Right renal pelvis (tissue), 4 donors: ENCODE measurements around the gene PRKN. TPM values are rescaled to one million over a fixed set of nuclear protein-coding genes. Genes with fewer than 3 reads are reported as not detected.
A peak's percentile ranks its signal among the peaks of the same experiment; 100 is the strongest.

Experiments
- DNase-seq, 4 donors: peaks; one replicate each; pipeline ENCODE4 v3.0.0-alpha.2; 2013; ENCODE audit warnings: low read depth in 4 of 4, low spot score in 3 of 4, missing footprints in 1 of 4
- polyA plus RNA-seq, 4 donors: library from polyadenylated mRNA; unstranded; fragments of 120-200 nt; gene quantifications; one replicate each; pipeline ENCODE4 v1.2.1, GENCODE V29; 2013; ENCODE audit not compliant: insufficient read length in 4 of 4

The PRKN gene
- polyA plus RNA-seq = 10 to 100 TPM in 2 of 4 donors, 1 to 10 TPM in 2; 8.7 to 12.4 (median 10.8) TPM

DNA sequence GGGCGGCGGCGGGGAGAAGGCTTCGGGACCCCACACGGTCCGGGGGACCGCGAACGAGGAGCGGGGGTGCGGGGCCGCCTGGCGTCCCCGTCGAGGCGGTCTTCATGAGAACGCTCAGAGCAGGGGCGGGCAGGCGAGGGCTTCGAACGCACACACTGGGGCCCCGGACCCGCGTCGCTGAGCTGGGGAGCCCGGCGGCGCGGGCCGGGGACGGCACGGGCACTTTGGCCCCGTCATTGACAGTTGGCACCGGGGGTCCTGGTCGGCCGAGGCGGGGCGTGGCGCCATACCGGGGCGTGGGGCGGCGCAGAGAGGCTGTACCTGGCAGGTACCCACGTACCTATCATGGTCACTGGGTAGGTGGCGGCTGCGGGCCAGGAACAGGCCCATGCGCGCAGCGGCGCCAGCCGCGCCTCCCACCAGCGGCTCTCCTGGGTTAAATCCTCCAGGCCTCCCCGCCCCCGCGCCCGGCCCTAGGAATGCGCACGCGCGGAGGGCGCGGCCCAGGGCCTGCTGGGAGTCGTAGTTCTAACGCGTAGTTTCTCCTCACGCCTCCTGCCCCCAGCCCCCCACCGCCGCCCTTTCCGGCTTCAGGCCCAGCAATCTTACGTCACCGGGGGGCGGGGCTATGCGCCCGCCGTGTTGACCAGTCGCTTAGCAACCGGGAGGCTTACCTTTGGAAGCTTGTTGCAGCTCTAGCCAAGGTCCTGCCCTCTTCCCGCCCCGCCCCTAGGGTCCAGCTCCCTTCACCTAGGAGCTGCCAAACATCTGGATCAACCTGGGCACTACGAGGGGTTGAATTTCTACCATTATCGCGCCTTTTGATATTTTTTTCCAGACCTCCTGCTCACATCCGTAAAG lies at the start of gene PRKN, which contains the start of gene PACRG:
TSS of gene PRKN (minus strand) at position 445 of the 861 bp plus-strand sequence.
TSS of gene PACRG (plus strand) at position 653 of the 861 bp plus-strand sequence.
- DNase-seq = peak; percentile 98 to 99 (median 98)

DNA sequence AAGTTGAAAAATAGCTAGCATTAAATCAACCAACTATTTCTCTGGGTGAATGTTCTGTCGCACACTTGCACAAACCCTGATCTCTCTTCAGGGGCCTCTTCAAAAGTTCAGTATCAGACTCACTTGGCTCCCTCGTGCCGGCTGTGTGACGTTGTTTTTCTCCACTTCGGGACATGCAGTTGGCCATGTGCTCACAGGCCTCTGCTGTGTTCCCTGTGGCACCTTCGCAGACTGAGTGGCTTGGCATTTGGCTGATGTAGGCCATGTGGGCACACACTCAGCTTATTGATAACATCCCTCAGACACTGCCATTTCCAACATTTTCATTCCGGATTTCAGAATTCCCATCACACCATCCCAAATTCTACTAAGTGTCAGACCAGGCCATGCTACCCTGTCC lies 49.5 kb upstream of the PRKN start:
- DNase-seq = no peak

DNA sequence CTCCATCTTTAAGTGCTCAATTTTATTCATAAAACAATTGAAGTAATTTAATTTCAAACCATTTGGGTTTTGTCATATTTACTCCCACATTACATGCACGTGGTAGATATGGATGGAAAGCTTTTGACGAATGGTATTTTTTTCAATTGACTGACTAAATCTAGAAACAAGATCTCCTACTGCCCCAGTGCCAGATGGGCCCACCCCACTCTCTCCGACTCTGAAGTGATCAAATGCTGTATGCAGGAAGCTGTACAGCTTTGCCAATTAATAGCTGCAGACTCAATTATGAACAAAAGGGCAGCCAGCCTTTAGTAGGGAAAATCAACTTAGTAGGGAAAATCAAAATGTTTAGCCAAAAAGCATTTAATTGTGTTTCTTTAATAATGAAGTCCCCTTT lies 46.4 kb upstream of the PRKN start:
- no peak for DNase-seq

- no peak for DNase-seq
These were observed 44.9 kb upstream of the PRKN start for GRCh38 chr6:162772466-162772865.

GRCh38 chr6:162770955-162771354 lies 43.4 kb upstream of the PRKN start:
- no peak for DNase-seq

DNA sequence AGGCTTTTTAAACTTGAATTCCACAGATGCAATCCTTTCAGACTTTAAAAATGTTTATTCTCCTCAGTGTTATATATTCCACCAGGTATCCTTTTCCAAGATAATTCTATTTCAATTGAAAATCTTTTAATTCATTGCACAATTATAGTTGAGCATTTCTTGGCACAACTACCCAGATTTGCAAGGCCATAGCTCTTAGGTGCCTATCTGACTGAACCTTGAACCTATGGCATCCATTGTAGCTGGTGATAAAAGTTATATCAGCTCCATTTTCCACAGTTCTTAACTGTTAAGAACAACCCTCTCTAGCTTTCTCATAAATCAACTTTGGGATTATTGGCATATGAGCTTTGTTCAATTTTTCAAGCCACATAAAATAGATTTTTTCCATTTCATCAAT lies 42.6 kb upstream of the PRKN start:
- no peak for DNase-seq

DNA sequence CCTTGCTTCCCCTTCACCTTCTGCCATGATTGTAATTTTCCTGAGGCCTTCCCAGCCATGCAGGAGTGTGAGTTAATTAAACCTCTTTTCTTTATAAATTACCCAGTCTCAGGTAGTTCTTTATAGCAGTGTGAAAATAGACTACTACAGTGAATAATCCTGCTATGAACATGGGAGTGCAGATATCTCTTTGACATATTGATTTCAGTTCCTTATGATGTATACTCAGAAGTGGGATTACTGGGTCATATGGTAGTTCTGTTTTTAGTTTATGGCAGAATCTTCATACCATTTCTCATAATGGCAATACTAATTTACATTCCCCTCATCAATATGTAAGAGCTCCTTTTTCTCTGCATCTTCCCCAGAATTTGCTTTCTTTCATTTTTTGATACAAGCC lies 26.2 kb upstream of the PRKN start:
- DNase-seq = no peak

DNA sequence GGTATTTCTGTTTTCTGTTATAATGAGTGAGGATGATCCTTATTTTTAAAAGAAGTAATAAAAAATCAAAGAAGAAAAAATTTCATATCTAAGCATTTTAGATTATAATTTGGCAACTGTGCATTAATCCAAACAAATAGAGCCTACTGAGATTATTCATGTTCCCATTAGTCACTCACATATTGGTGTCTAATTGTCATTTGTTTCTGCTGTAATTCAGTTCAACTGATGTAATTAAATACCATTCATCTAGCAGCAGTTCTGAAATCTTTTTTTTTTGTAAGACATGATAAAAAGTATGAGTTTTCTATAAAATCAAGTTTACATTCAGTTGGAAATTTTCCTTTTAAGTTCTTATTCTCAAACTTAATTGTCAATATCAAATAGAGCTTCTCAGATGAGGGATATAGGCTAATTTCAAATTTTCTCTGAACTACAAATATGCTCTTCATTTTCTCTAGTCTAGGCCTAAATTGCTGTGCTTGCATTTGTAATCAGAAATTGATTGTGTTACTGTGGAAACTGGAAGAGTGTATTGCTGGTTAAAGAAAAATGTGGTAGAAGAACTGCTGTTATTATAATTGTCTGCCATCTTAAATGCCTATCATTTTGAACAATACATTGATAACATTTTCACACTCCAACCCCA lies 23.8 kb upstream of the PRKN start:
- no peak for DNase-seq

- DNase-seq = no peak
These were observed 23.2 kb upstream of the PRKN start for GRCh38 chr6:162750776-162751175.

GRCh38 chr6:162736961-162737360 lies 9.4 kb upstream of the PRKN start:
- no peak for DNase-seq

- no peak for DNase-seq
These were observed 5.9 kb upstream of the PRKN start for GRCh38 chr6:162733489-162733888.

DNA sequence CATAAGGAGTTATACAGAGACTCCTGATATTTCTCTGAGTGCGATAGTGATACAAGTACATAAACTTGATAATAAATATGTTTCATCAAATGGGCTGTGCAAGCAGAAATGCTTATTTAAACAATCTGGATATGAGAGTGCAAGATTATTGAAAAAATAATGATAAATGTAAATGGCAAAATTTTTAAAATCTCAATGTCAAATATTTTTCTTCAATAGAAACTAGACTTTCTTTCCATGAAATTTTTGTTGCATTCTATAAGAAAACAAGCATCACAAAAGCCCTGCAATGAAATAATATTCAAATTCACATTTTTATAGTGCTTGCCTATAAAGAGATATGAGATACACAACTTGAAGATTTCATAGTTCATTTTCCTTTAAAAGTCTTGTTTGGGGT lies 2.9 kb upstream of the PRKN start:
- DNase-seq = no peak

GRCh38 chr6:162728706-162729105 lies 1.1 kb upstream of the PRKN start:
- DNase-seq = no peak

- DNase-seq = no peak
These were observed 631 bp upstream of the PRKN start for GRCh38 chr6:162728197-162728596.

DNA sequence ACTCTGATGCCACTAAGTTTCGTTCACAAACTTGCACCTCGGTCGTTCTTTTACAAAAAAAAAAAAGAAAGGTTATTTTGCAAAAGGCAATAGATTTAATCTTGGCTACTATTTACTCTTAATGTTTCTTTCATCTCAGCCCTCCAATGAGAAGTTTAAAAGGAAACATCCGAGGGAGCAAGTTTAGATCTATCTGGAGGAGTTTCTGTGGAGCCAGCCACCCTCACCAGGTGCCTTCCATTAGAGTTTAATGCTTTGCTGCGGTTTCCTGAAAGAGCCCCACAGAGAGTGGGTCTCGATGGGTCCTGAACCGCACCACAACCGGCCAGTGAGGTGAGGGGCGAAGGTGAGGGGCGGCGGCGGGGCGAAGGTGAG lies 632 bp downstream of the PRKN start:
- DNase-seq = no peak

- DNase-seq = no peak
These were observed 4.9 kb downstream of the PRKN start for GRCh38 chr6:162722633-162723032.

DNA sequence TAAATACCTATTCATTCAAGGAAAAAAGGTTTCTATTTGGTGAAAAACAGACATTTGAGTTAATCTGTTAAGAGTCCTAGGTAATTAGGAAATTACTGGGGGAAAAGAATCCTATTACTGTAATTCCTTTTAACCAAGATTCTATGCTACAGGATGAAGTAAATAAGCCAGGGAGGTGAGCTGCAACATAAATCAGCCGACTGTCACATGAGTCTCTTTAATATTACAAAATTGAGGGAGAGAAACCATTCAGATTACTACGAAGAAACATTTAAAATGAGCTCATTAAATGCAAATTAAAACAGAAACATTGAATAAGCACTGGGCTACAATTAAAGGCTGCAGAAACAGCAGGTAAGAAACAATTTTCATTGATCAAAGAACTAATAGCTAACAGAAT lies 5.3 kb downstream of the PRKN start:
- no peak for DNase-seq

DNA sequence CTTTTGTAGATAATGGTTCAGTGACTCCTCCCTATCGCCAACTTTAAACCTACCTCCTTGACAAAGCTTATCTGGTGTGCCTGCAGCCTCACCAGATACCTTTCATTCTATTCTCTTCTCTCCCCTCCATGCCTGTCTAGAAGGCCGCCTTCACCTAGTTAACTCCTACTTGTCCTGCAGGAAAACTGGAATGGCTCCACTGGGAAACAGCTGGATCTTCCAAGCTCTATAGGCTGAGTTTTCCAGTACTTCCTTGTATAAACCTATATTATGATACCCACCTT lies 6.2 kb downstream of the PRKN start:
- no peak for DNase-seq

GRCh38 chr6:162719528-162719927 lies 8.0 kb downstream of the PRKN start:
- DNase-seq = no peak

- no peak for DNase-seq
These were observed 12.0 kb downstream of the PRKN start for GRCh38 chr6:162715601-162716000.

GRCh38 chr6:162713974-162714780 lies 13.4 kb downstream of the PRKN start:
- DNase-seq = no peak
